D721Med (cell line): Measurements from ENCODE around the gene TIMM44.

ENCODE experiments used
- DNase-seq: peaks from one replicate; pipeline ENCODE4 v3.0.0; 2011; ENCODE audit warnings: low spot score; ENCODE audit not compliant: insufficient read length
- FAIRE-seq: peaks from 2 replicates; lab custom pipeline; 2011; peaks lifted over from hg19 to GRCh38; lab: Jason Lieb, UNC
- TF ChIP-seq, protein P1 (sequence below): IDR thresholded peaks from 2 replicates; pipeline ENCODE4 v1.5.1; 2012; ENCODE audit warnings: mild to moderate bottlenecking, control low read depth; ENCODE audit not compliant: insufficient read depth; ENCODE audit errors: missing control alignments

The TIMM44 gene

DNA sequence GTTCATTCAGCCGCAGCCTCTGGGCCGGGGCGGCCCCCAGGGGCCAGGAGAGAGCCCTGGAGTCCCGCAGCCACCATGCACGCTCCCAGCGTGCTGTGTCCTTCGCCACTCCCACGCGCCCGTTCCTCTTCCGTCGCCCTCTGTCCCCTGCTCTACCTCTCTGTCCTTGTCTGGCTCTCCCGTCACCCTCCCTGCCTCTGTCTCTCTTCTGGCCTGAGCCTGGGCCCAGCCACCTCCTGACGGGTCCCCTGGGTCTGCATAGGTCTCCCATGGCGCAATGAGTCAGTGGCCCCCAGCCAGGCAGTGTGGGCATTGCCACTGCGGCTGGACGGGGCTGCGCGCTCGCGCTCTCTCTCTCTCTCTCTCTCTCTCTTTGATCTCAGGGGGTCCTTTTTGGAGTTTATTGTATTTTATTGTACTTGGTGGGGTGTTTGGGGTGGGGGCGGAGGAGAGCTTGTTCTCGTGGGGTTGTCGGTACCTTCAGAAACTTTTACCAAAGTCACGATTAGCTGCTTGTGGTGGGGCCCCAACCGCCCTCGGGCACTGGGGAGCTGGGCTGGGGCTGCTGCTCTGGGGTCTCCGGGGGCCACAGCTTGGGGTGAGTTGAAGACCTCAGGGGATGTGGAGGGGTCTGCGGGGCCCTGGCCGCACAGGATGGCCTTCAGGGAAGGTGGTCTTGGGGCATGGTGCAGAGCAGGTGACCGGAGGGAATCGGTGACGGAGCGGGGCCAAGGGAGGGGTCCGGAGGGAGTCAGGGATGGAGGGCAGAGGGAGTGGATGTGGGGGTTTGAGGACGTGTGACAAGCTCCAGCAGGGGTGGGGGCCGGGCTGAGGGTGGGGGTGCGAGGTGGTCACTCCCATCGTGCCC is 30.5 kb downstream of the TIMM44 start:
- TF ChIP-seq, protein P1, sequence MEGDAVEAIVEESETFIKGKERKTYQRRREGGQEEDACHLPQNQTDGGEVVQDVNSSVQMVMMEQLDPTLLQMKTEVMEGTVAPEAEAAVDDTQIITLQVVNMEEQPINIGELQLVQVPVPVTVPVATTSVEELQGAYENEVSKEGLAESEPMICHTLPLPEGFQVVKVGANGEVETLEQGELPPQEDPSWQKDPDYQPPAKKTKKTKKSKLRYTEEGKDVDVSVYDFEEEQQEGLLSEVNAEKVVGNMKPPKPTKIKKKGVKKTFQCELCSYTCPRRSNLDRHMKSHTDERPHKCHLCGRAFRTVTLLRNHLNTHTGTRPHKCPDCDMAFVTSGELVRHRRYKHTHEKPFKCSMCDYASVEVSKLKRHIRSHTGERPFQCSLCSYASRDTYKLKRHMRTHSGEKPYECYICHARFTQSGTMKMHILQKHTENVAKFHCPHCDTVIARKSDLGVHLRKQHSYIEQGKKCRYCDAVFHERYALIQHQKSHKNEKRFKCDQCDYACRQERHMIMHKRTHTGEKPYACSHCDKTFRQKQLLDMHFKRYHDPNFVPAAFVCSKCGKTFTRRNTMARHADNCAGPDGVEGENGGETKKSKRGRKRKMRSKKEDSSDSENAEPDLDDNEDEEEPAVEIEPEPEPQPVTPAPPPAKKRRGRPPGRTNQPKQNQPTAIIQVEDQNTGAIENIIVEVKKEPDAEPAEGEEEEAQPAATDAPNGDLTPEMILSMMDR = no peak
- no peak for FAIRE-seq
- DNase-seq = no peak

DNA sequence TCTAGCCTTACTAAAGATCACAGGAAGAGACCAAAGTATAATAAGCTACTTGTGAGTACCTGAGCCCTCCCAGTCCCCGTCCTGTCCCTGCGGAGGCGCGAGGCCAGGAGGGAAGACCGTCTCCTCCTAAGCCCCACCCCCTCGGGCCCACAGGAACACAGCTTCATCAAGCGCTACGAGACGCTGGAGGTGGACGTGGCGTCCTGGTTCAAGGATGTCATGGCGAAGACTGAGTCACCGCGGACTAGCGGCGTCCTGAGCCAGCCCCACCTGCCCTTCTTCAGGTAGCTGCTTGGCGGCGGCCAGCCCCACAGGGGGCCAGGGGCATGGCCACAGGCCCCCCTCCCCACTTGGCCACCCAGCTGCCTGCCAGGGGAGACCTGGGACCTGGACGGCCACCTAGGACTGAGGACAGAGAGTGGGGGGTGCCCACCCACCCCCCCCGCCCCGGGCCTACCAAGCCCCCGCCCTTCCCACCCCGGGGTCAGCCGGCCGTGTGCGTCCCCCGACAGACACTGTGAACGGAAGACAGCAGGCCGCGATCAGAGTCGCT is 31.2 kb downstream of the TIMM44 start:
- DNase-seq (no peak), FAIRE-seq (no peak)
- TF ChIP-seq, protein P1 = no peak

DNA sequence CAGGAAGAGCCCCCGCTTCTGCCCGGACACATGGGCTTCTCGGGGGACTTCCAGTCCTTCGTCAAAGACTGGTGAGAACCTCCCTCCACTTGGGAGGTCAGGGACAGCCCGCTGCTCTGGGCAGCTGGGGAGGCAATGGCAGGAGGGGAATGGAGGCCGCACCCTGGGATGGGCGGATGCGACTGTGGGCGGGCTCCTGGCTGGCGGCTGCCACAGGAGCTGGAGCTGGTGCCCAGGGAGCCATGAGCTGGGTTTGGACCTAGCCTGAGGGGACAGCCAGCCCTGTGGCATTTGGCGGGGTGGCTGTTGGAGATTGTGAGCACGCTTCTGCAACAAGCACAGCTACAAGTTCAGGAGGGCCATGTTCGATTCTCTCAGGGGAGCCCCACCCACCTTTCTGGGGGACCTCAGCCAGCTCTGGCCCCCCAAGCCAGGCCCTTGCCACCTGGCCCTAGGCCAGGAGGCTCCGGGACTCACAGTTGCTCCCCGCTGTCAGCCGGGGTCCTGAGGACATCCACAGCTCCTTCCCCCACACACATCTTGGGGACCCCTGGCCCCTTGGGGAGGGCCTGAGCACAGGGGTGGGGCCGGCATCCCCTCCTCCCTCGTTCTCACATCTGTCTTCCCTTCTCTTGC is 31.8 kb downstream of the TIMM44 start:
- DNase-seq (no peak), FAIRE-seq (no peak)
- TF ChIP-seq, protein P1 = no peak

DNA sequence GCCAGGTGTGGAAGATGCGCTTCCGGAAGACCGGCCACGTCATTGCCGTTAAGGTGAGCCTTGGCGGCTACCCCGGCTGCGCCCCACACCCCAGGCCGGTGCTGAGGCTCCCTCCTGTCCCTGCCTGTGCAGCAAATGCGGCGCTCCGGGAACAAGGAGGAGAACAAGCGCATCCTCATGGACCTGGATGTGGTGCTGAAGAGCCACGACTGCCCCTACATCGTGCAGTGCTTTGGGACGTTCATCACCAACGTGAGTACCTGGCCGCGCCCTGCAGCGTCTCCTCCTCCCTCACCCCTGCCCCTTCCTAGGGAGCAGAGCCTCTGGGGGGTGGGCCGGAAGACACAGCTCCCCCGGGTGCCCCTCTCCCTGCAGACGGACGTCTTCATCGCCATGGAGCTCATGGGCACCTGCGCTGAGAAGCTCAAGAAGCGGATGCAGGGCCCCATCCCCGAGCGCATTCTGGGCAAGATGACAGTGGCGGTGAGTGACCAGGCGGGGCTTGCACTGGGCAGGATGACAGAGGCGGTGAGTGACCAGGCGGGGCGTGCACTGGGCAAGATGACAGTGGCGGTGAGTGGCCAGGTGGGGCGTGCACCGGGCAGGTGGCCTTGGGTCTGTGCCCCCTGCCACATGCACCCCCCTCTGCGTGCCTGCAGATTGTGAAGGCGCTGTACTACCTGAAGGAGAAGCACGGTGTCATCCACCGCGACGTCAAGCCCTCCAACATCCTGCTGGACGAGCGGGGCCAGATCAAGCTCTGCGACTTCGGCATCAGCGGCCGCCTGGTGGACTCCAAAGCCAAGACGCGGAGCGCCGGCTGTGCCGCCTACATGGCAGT is 32.9 kb downstream of the TIMM44 start:
- no peak for DNase-seq
- FAIRE-seq = no peak
- TF ChIP-seq, protein P1 = no peak

DNA sequence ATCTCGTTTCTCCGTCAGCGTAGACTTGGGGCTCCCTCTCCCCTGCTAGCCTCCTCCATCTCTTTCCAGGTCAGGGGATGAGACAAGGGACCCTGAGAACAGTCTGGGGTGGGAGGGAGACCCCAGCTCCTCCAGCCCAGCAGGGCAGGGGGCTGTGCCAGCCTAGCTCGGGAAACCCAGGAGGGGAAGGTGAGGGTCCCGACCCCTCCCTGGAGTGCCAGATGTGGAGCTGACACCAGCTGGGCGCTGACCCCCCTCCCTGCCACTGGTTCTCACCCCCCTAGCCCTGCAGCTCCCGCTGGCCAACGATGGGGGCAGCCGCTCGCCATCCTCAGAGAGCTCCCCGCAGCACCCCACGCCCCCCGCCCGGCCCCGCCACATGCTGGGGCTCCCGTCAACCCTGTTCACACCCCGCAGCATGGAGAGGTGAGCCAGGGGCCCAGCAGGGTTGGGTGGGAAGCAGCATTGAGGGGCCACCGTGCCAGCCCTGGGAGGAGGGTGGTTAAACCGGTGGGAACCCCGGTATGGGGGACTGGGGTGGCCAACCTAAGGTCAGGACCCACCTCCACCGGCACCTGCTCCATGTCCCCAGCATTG is 33.9 kb downstream of the TIMM44 start:
- TF ChIP-seq, protein P1 = no peak
- FAIRE-seq (no peak), DNase-seq (no peak)

DNA sequence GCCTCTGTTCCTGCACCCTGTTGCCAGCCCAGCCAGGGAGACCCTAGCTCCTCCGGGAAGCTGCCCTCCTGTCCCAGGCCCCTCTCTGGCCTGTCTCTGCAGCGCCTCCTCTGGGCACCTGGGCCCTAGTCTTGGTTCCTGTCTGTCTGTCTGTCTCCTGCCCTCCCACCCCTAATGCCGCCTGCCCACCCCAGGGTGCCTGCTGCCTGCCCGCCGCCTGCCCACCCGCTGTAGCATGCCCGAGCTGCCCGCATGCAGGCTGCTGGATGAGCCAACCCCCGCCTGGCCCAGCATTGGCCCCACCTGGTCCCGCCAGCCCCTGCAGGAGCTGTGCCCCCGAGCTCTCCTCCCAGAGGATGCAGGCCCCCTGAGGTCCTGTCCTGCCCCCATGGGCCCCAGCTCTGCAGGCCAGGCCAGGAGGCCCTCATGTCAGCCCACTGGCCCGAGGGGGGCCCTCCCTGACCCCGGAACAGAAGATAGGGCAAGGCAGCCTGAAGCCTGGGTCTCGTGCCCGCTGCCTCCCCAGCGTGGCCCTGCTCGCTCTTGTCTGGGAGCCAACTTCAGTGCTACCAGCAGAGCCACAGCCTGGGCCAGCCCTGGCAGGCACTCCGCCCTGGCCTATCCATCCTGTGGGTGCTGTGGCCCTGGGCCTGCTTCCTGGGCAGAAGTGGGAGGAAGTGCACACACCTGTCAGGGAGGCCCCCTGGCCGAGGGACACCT is 34.6 kb downstream of the TIMM44 start:
- TF ChIP-seq, protein P1 = no peak
- no peak for DNase-seq
- no peak for FAIRE-seq
